Ishikawa (cell line): ENCODE results near the gene DNAH8.

Experiments
- CEBPB ChIP-seq: IDR thresholded peaks from 2 replicates; pipeline ENCODE4 v1.6.1; 2012
- CREB1 ChIP-seq: IDR thresholded peaks from 2 replicates; pipeline ENCODE4 v1.6.1; 2012; ENCODE audit warnings: low read depth
- EGR1 ChIP-seq: IDR thresholded peaks from 2 replicates; pipeline ENCODE4 v1.6.1; 2012
- EP300 ChIP-seq: IDR thresholded peaks from 2 replicates; pipeline ENCODE4 v1.6.1; 2012; ENCODE audit warnings: borderline replicate concordance
- FOXM1 ChIP-seq: IDR thresholded peaks from 2 replicates; pipeline ENCODE4 v1.6.1; 2012; ENCODE audit warnings: low read depth, borderline replicate concordance
- NFIC ChIP-seq: IDR thresholded peaks from 2 replicates; pipeline ENCODE4 v1.6.1; 2012
- RAD21 ChIP-seq: IDR thresholded peaks from 2 replicates; pipeline ENCODE4 v1.6.1; 2012; ENCODE audit warnings: low read depth
- REST ChIP-seq: IDR thresholded peaks from 2 replicates; pipeline ENCODE4 v1.6.1; 2012; ENCODE audit warnings: low read depth, mild to moderate bottlenecking
- TAF1 ChIP-seq: IDR thresholded peaks from 2 replicates; pipeline ENCODE4 v1.6.1; 2012; ENCODE audit warnings: low read depth, mild to moderate bottlenecking
- TCF12 ChIP-seq: IDR thresholded peaks from 2 replicates; pipeline ENCODE4 v1.6.1; 2012; ENCODE audit warnings: low read depth
- TEAD4 ChIP-seq: IDR thresholded peaks from 2 replicates; pipeline ENCODE4 v1.6.1; 2012
- YY1 ChIP-seq: IDR thresholded peaks from 2 replicates; pipeline ENCODE4 v1.6.1; 2012; ENCODE audit warnings: low read depth
- ZBTB7A ChIP-seq: IDR thresholded peaks from 2 replicates; pipeline ENCODE4 v1.6.1; 2012; ENCODE audit warnings: low read depth
- TF ChIP-seq, protein P1 (sequence below): IDR thresholded peaks from 2 replicates; pipeline ENCODE4 v1.6.1; 2012
- TF ChIP-seq, protein P2 (sequence below): IDR thresholded peaks from 2 replicates; pipeline ENCODE4 v1.6.1; 2012

The DNAH8 gene

DNA sequence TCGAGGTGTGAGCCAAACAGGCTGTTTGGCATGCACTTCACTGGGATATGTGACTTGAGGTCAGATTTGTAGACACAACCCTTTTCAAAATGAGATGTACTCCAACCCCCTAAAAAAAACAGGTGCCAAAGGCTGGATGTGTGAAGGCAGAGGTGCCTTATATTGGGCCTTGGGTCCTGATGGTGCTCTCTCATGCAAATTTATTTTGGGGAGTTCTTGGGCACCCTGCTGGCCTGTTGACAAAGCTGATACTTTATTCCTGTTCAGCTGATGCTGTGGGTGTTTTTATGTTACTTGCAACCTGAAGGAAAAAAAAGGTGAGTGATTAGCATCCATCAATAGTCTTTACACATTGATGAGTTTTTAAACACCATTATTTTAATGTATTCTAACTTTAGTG is 121.5 kb downstream of the DNAH8 start:
- TF ChIP-seq, protein P1, sequence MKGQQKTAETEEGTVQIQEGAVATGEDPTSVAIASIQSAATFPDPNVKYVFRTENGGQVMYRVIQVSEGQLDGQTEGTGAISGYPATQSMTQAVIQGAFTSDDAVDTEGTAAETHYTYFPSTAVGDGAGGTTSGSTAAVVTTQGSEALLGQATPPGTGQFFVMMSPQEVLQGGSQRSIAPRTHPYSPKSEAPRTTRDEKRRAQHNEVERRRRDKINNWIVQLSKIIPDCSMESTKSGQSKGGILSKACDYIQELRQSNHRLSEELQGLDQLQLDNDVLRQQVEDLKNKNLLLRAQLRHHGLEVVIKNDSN, result no peak
- no peak for TF ChIP-seq TCF12
- TF ChIP-seq, protein P2, sequence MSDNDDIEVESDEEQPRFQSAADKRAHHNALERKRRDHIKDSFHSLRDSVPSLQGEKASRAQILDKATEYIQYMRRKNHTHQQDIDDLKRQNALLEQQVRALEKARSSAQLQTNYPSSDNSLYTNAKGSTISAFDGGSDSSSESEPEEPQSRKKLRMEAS, result no peak
- no peak for TF ChIP-seq TEAD4
- no peak for TF ChIP-seq EP300

DNA sequence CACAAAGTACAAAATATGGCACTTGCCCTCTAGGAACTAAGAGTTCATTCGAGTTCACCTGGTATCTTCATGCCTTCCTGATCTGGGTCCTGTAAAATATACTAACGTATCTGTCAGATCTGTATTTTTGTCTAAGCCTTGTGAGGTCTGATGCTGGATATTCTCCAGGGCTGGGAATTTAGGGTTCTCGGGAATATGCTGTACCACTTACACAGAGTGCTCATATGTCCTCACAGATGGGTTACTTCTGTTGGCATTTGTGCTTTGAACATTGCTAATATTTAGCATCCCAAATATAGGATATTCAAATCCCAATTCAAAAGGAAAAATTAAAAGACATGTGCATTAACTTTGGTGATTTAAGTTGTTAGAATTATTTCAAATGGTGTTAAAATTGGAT is 122.0 kb downstream of the DNAH8 start:
- TF ChIP-seq TEAD4 (no peak), REST (no peak), YY1 (no peak), CREB1 (no peak), CEBPB (no peak), NFIC (no peak), ZBTB7A (no peak), TAF1 (no peak), EGR1 (no peak), FOXM1 (no peak), RAD21 (no peak), TCF12 (no peak), EP300 (no peak)
- TF ChIP-seq, protein P1, result no peak
- TF ChIP-seq, protein P2, result no peak

- TF ChIP-seq EP300, result no peak
- no peak for TF ChIP-seq ZBTB7A
- no peak for TF ChIP-seq TEAD4
- TF ChIP-seq CREB1, result no peak
- TF ChIP-seq RAD21, result no peak
- no peak for TF ChIP-seq TCF12
- TF ChIP-seq YY1, result no peak
- TF ChIP-seq EGR1, result no peak
- TF ChIP-seq TAF1, result no peak
Measured at GRCh38 chr6:38843798-38844197, 128.7 kb downstream of the DNAH8 start.

- TF ChIP-seq FOXM1 (no peak), EP300 (no peak), RAD21 (no peak), EGR1 (no peak), TAF1 (no peak), CREB1 (no peak), YY1 (no peak), TEAD4 (no peak), ZBTB7A (no peak), NFIC (no peak), REST (no peak)
- TF ChIP-seq, protein P2, result no peak
- TF ChIP-seq, protein P1, result no peak
Measured at GRCh38 chr6:38845931-38846330, 130.8 kb downstream of the DNAH8 start.

- TF ChIP-seq TCF12 (no peak), NFIC (no peak), YY1 (no peak), ZBTB7A (no peak), CEBPB (no peak), REST (no peak), CREB1 (no peak), EGR1 (no peak)
- TF ChIP-seq, protein P1, result no peak
Measured at GRCh38 chr6:38846361-38846760, 131.2 kb downstream of the DNAH8 start.
